ENCODE data around the gene POGK. TPM values are rescaled to one million over a fixed set of nuclear protein-coding genes. Genes with fewer than 3 reads are reported as not detected.

POGK gene
- total and polyA plus RNA-seq, 9 of the 15 experiments (the other 6 are each of a cell fraction or from before 2014, with no cell fraction given) = 6.1 to 44.5 (median 24.3) TPM

GRCh38 chr1:166905136-166905535 lies 65.9 kb downstream of the POGK start:
- Histone ChIP-seq H3K36me3 (ENCODE audit: control insufficient read depth, insufficient read depth, low read length) (no peaks in the 10 kb centered on the region), H3K4me1 (replicated peaks in 1 of 2; ENCODE audit: control insufficient read depth in 2 of 2, insufficient read depth in 2 of 2, low read length in 2 of 2) (peaks cover 0 to 11% of the 10 kb centered on the region in 2 experiments; a peak in 2 of 5 replicates), H3K4me2 (ENCODE audit: insufficient read depth, low read length) (no peak overlapping the region), H3K9me3 (replicated peaks; ENCODE audit: control insufficient read depth, insufficient read depth, low read depth, low read length) (no peaks in the 10 kb centered on the region), H2AFZ (ENCODE audit: low read depth, low read length) (no peak overlapping the region), H3K9ac (ENCODE audit: insufficient read depth in 1 of 2, low read depth in 2 of 2, low read length in 2 of 2) (no peak overlapping the region), H3K9me1 (ENCODE audit: control insufficient read depth, insufficient read depth, low read length) (no peaks in the 10 kb centered on the region), H3K27ac (ENCODE audit: extremely low read depth, low read depth, low read length) (no peak overlapping the region), H3K4me3 (no peak overlapping the region), H3K27me3 (ENCODE audit: control insufficient read depth in 2 of 2, insufficient read depth in 2 of 2, low read length in 2 of 2) (no peaks in the 10 kb centered on the region; a peak in 1 of 5 replicates), H3K79me2 (ENCODE audit: control insufficient read depth, insufficient read depth, low read length) (no peaks in the 10 kb centered on the region), H4K20me1 (replicated peaks; ENCODE audit: control insufficient read depth, insufficient read depth, low read length) (no peaks in the 10 kb centered on the region)
- ATAC-seq = no peak
- in situ Hi-C loops (cut with MboI) = no loop called here
- POLR2A ChIA-PET = no interaction called here
- FAIRE-seq = no peak
- TF ChIP-seq HEY1 (CRISPR knock-in tag; IDR thresholded peaks at IDR 0.05; ENCODE audit: borderline replicate concordance) (no peak), BRF1 (IDR thresholded peaks at IDR 0.05; ENCODE audit: borderline replicate concordance, extremely low read depth, insufficient read length) (no peak), HDAC2 (IDR thresholded peaks at IDR 0.05) (no peak), LCOR (CRISPR knock-in tag; IDR thresholded peaks at IDR 0.05) (no peak), KLF10 (CRISPR knock-in tag; IDR thresholded peaks at IDR 0.05) (no peak), XRCC4 (IDR thresholded peaks at IDR 0.05; ENCODE audit: extremely low read depth, insufficient read depth, insufficient read length) (no peak), ZNF184 (CRISPR knock-in tag; IDR thresholded peaks at IDR 0.05) (no peak), NR2F6 (CRISPR knock-in tag; IDR thresholded peaks at IDR 0.05) (no peak), STAT6 (CRISPR knock-in tag; IDR thresholded peaks at IDR 0.05) (no peak), POLR2H (tag; IDR thresholded peaks at IDR 0.05; ENCODE audit: low read depth) (no peak), RBM39 (optimal IDR thresholded peaks at IDR 0.05; ENCODE audit: low read depth, low read length) (no peak), SIX5 (IDR thresholded peaks at IDR 0.05; ENCODE audit: borderline replicate concordance in 1 of 2, insufficient read depth in 1 of 2, low read depth in 1 of 2, low read length in 2 of 2) (no peak), HDAC6 (IDR thresholded peaks at IDR 0.05; ENCODE audit: low read depth, low read length) (no peak)
- intact Hi-C loops (cut with micrococcal nuclease) = no loop called here
- BruUV-seq (replicated peaks) = no TSS peak
- CTCF ChIA-PET (ENCODE audit: low intra/inter-chr PET ratio) = no interaction called here
- WGBS (ENCODE audit: insufficient coverage, low coverage, missing lambda C conversion rate) = 4% methylated on average over 2 of the region's 2 CpGs
- no peak for DNase-seq (ENCODE audit: extremely low read depth in 1 of 4, low spot score in 3 of 4)
